GM12801 (cell line): ENCODE results near the gene WDR64.

Experiments used
- TF ChIP-seq, protein P1 (sequence below): IDR thresholded peaks from one replicate; pipeline ENCODE4 v1.5.1; 2011; ENCODE audit warnings: control low read depth; ENCODE audit not compliant: insufficient read length; ENCODE audit errors: extremely low read depth

Gene WDR64

DNA sequence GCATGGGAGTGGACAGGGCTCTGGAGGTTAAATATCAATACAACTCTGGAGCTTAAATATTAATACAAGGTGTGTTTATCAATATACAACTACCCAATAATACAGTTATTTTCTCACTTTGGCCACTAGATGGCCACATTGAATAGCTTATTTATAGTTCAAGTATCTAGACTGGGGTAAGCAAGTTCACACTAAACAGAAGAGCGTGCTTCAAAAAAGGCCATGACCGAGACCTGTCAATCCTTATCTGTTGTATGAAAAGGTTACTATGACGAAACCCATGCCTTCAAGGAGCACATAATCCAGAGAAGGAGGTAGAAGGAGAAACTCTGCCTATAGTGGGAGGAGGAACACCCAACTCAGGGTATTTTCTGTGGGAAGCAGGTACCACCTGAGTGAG, 41.0 kb upstream of the WDR64 start:
- TF ChIP-seq, protein P1, sequence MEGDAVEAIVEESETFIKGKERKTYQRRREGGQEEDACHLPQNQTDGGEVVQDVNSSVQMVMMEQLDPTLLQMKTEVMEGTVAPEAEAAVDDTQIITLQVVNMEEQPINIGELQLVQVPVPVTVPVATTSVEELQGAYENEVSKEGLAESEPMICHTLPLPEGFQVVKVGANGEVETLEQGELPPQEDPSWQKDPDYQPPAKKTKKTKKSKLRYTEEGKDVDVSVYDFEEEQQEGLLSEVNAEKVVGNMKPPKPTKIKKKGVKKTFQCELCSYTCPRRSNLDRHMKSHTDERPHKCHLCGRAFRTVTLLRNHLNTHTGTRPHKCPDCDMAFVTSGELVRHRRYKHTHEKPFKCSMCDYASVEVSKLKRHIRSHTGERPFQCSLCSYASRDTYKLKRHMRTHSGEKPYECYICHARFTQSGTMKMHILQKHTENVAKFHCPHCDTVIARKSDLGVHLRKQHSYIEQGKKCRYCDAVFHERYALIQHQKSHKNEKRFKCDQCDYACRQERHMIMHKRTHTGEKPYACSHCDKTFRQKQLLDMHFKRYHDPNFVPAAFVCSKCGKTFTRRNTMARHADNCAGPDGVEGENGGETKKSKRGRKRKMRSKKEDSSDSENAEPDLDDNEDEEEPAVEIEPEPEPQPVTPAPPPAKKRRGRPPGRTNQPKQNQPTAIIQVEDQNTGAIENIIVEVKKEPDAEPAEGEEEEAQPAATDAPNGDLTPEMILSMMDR = no peak

DNA sequence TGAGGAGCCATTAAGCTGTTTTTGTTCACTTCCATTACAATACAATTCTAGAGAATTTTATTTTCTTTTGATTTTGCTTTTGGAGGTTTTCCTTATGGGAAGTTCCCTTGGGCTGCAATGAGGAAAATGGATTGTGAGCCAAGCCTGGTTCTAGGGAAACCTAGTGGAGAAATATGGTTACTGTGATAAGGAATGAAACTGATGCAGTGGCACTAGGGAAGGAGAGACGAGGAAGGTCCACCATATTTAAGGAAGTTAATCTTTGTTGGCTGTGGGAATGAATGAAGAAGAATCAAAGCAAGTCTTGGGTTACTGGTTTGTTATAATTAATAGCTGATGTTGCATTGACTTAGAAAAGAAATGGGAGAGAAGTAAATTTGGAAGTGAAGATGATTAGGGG, 40.3 kb upstream of the WDR64 start:
- TF ChIP-seq, protein P1 = no peak

DNA sequence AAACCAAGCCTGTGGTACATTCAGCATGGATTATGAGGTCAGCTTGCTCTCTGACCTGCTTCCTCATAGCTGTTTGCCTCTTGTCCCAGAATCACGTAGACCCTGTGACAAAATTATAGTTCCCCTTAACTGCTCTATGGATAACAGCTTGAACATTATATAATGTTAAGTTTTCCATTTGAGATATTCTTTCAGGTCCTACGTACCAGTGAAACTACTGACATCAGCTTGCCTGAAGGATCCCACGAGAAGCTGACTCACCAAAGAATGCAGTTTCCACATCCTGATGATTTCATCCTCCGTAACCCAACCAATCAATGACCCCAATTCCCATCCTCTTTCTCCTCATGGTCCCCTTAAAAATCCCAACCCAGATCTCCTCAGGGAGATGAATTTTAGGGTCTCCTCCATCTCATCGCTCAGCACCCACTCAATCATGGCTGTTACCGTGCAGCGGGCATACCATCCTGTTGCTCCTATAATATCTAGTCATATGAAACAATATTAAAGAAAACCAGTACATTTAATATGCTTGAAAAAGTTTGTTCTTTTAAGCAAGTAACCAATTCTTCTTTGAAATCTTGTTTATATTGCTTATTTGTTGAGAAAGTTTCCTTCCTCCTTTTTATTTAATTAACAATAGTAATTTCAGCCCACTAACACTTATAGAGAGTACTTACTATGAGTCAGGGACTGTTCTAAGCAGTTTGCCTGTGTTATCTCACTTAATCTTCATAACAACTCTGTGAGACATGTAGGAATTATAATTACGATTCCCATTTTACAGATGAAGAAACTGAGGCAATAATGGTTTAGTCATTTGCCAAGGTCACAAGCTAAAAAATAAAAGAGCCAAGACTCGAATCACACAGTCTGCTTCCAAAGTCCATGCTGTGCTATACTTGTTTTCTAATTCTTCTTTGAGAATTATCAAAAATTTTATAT, 39.3 kb upstream of the WDR64 start:
- TF ChIP-seq, protein P1 = no peak

DNA sequence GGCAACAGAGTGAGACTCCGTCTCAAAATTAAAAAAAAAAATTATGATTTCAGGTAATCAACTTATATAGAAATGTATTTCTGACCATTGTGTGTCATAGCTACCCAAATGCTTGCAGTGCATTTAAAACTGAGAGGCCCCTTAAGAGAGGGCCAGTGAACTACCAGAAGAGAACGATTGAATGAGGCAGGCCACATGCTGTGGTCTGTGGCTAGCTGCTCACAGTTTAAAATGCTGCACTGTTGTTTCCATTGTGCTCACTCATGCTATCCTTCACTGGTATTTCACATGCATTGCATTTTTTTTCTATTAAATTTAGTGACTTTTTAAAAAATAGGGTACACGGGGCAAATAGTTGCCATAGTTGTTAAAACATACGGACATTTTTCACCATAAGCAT, 37.9 kb upstream of the WDR64 start:
- TF ChIP-seq, protein P1 = no peak

DNA sequence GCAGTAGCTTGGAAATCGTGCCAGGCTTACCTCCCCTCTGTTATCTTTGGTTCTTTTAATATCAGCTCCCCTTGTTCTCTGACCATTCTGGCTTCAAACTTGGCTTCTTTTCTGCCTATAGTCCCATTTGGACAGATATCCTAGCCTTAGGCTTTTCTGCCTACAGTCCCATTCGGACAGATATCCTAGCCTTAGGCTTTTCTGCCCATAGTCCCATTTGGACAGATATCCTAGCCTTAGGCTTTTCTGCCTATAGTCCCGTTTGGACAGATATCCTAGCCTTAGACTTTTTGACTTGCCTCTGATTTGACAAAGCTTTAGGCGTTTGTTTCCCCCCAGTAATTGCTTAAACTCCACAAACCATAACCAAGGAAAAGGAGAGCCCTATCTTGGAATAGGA, 37.5 kb upstream of the WDR64 start:
- TF ChIP-seq, protein P1 = no peak

DNA sequence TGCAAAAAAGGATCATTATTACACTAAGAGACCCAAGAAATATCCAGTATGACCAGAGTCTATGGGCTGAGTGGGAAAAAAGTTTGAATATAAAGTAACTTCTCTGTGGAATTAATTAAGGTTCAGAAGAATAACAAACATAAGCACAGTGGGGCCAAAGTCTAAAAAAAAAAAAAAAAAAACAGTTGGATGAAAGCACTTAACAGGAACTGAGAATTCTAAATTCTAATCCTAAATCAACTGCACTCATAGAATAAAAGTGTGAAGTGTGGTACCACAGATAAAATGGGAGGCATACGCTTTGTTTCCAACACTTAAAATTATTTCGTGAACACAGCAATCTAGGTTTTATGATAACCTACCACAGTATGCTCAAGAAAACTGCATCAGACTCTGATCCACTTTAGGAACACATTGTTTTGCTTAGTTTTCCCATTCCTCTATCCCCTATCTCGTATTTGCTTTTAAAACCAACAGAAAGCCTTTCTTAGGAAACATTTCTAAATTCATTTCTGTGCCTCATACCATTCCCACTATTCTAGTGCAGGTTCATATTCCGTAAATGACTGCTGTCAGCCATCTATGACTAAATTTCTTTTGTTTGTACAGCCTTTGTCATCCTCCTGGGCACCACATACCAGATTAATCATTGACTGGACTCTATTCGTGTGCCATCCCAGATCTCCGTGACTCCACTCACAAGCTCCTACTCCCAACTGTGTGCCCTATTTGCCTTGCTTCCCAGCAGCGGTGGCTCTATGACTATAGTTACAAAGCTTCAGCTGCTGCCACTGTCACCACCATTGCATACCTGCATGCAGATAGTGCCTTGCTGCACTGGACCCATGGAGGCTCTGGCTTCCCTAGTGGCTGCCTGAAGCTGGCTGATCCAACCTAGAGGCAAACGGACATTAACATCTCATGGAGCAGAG, 36.8 kb upstream of the WDR64 start:
- TF ChIP-seq, protein P1 = no peak

DNA sequence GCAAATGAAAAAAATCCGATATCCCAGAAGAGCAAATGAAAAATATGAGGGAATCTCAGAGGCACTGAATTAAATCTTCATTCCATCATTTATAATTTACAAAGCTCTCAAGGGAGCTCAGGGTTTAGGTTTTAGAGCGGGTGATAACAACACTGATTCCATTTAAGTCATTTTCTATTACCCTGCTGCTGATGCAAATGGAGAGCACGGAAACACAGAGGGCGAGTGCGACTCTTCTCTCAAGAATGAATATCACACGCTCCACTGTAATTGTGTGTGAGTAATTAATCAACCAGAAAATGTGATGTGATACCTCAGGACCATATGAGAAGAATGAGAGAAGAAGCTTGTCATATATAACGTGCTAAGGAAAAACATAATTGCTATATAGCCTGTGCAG, 34.7 kb upstream of the WDR64 start:
- TF ChIP-seq, protein P1 = no peak
